Lung (tissue), 12 donors: Measurements from ENCODE around the gene GPC6. TPM values are rescaled to one million over a fixed set of nuclear protein-coding genes. Genes with fewer than 3 reads are reported as not detected.

Source experiments
- ATAC-seq: fragments of 200-7000 bp; cut with Tn5 transposase; one replicate; pipeline ENCODE4 v1.9.1; 2020; ENCODE audit warnings: moderate number of reproducible peaks; ENCODE audit not compliant: insufficient read depth, low FRiP score
- DNase-seq, 3 donors: peaks; one replicate each; pipeline ENCODE4 v3.0.0-alpha.2; 2013 to 2017
- H3K27ac ChIP-seq, 2 donors: one replicate each; pipeline ENCODE4 v1.5.1; 2013; ENCODE audit warnings: mild to moderate bottlenecking in 2 of 2, moderate library complexity in 2 of 2, control low read depth in 1 of 2, inconsistent platforms in 1 of 2, low read depth in 1 of 2, low read length in 1 of 2
- H3K27me3 ChIP-seq, 3 donors: one replicate each; pipeline ENCODE4 v1.5.1; 2013; ENCODE audit warnings: low read length in 2 of 3; ENCODE audit not compliant: control insufficient read depth in 3 of 3, insufficient read depth in 3 of 3
- H3K36me3 ChIP-seq, 4 donors: one replicate each; pipeline ENCODE4 v1.5.1; 2013; ENCODE audit warnings: low read length in 4 of 4, mild to moderate bottlenecking in 1 of 4, moderate library complexity in 1 of 4; ENCODE audit not compliant: control insufficient read depth in 4 of 4, insufficient read depth in 4 of 4
- H3K4me1 ChIP-seq, 5 donors: one replicate each; pipeline ENCODE4 v1.5.1; 2013; ENCODE audit warnings: low read length in 5 of 5, mild to moderate bottlenecking in 2 of 5, moderate library complexity in 1 of 5; ENCODE audit not compliant: control insufficient read depth in 5 of 5, insufficient read depth in 5 of 5
- H3K4me3 ChIP-seq: one replicate; pipeline ENCODE4 v1.5.1; 2013; ENCODE audit warnings: mild to moderate bottlenecking, control low read depth, moderate library complexity
- H3K9ac ChIP-seq, 2 donors: one replicate each; pipeline ENCODE4 v1.5.1; 2013; ENCODE audit warnings: low read length in 2 of 2, control low read depth in 1 of 2; ENCODE audit not compliant: insufficient read depth in 1 of 2
- H3K9me3 ChIP-seq, 4 donors: one replicate each; pipeline ENCODE4 v1.5.1; 2013; ENCODE audit warnings: low read length in 3 of 4, mild to moderate bottlenecking in 1 of 4, moderate library complexity in 1 of 4; ENCODE audit not compliant: control insufficient read depth in 4 of 4, insufficient read depth in 3 of 4
- WGBS, 2 donors: extraction: QIAGEN DNeasy Blood & Tissue Kit; methylation state at CpG; one replicate each; pipeline ENCODE4 v1.1.7; 2013; 5-methylcytosine and 5-hydroxymethylcytosine counted together
- polyA plus RNA-seq, 2 donors: library from polyadenylated mRNA; stranded (reverse); fragments of 200-250 nt; gene quantifications; one replicate each; pipeline ENCODE4 v1.2.1, GENCODE V29; 2013
- total RNA-seq, 2 donors: library from RNA; depleted of rRNA in 1 of 2; stranded (reverse); fragments of >200 nt in 1 of 2; gene quantifications; one replicate each; pipeline ENCODE4 v1.2.1, GENCODE V29; 2014 to 2021
- TF ChIP-seq, protein P1 (sequence below): IDR thresholded peaks from 2 replicates; pipeline ENCODE4 v1.5.1; 2012; ENCODE audit warnings: mild to moderate bottlenecking; ENCODE audit errors: control extremely low read depth, extremely low read depth
- donor health status: control.
- donor health status: control.
- donor health status: Bipolar disorder and iron deficiency.
- donor health status: healthy.
- donor health status: DM: yes; HTN: yes; CAD: no.

Gene GPC6
- total and polyA plus RNA-seq, 4 donors: 0.45 to 31.4 (median 4.8) TPM

- H3K27ac ChIP-seq: no peak overlapping the region
- peaks cover 0 to 3% (median 0%) of the 10 kb centered on the region in 5 donors for H3K4me1 ChIP-seq
- no peak overlapping the region for H3K4me3 ChIP-seq
- DNase-seq (no peak), ATAC-seq (no peak)
- TF ChIP-seq, protein P1, sequence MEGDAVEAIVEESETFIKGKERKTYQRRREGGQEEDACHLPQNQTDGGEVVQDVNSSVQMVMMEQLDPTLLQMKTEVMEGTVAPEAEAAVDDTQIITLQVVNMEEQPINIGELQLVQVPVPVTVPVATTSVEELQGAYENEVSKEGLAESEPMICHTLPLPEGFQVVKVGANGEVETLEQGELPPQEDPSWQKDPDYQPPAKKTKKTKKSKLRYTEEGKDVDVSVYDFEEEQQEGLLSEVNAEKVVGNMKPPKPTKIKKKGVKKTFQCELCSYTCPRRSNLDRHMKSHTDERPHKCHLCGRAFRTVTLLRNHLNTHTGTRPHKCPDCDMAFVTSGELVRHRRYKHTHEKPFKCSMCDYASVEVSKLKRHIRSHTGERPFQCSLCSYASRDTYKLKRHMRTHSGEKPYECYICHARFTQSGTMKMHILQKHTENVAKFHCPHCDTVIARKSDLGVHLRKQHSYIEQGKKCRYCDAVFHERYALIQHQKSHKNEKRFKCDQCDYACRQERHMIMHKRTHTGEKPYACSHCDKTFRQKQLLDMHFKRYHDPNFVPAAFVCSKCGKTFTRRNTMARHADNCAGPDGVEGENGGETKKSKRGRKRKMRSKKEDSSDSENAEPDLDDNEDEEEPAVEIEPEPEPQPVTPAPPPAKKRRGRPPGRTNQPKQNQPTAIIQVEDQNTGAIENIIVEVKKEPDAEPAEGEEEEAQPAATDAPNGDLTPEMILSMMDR: no peak
- WGBS, 2 donors: 57 to 77% methylated on average over 1 of the region's 1 CpG
- H3K27me3 ChIP-seq: no peaks in the 10 kb centered on the region
- H3K9ac ChIP-seq: no peak overlapping the region
- H3K36me3 ChIP-seq: no peaks in the 10 kb centered on the region
- no peaks in the 10 kb centered on the region for H3K9me3 ChIP-seq
Observed at GRCh38 chr13:93416736-93417355, 190.2 kb downstream of the GPC6 start.

GRCh38 chr13:93418398-93418797 is 191.8 kb downstream of the GPC6 start:
- H3K27me3 ChIP-seq: no peaks in the 10 kb centered on the region
- no peak overlapping the region for H3K4me3 ChIP-seq
- no peak overlapping the region for H3K27ac ChIP-seq
- H3K4me1 ChIP-seq: peaks cover 0 to 6% (median 0%) of the 10 kb centered on the region in 5 donors
- WGBS, 2 donors: 82 to 98% methylated on average over 8 of the region's 8 CpGs
- TF ChIP-seq, protein P1: no peak
- H3K36me3 ChIP-seq: no peaks in the 10 kb centered on the region
- no peaks in the 10 kb centered on the region for H3K9me3 ChIP-seq
- no peak overlapping the region for H3K9ac ChIP-seq
- ATAC-seq (no peak), DNase-seq (no peak)

GRCh38 chr13:93420206-93420605 is 193.6 kb downstream of the GPC6 start:
- 53 to 58% methylated on average over 1 of the region's 1 CpG for WGBS, 2 donors
- Histone ChIP-seq H3K27ac (no peak overlapping the region), H3K36me3 (no peaks in the 10 kb centered on the region), H3K4me1 (peaks cover 0 to 9% (median 2%) of the 10 kb centered on the region in 5 donors), H3K27me3 (no peaks in the 10 kb centered on the region), H3K9ac (no peak overlapping the region), H3K4me3 (no peak overlapping the region), H3K9me3 (no peaks in the 10 kb centered on the region)
- DNase-seq: no peak
- ATAC-seq: no peak
- TF ChIP-seq, protein P1: no peak

DNA sequence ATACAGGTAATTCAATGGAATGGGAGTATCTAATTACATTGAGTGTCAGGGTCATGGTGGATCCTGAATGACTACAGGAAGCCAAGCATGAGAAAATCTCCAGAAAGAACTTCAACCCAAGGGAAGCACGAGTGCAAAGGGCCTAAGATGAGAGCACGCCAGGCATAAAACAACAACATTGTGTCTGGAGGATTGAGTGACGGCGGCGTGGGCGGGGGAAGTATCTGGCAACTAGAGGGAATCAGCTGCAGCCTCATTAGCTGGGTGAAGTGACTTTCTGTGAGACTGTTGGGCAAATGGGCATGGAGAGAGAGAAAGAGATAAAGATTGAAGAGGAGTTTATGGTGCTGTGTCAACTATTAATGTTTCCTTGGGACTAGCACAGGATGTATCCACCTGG is 194.3 kb downstream of the GPC6 start:
- 83 to 91% methylated on average over 6 of the region's 6 CpGs for WGBS, 2 donors
- no peak overlapping the region for H3K27ac ChIP-seq
- H3K4me1 ChIP-seq: peaks cover 0 to 9% (median 2%) of the 10 kb centered on the region in 5 donors
- H3K9ac ChIP-seq: no peak overlapping the region
- ATAC-seq (no peak), DNase-seq (no peak)
- H3K36me3 ChIP-seq: no peaks in the 10 kb centered on the region
- H3K4me3 ChIP-seq: no peak overlapping the region
- no peaks in the 10 kb centered on the region for H3K27me3 ChIP-seq
- H3K9me3 ChIP-seq: no peaks in the 10 kb centered on the region
- TF ChIP-seq, protein P1: no peak
